ENCODE results near the gene NF2.

The NF2 gene

GRCh38 chr22:29723766-29724165, 120.3 kb downstream of the NF2 start:
- H3K4me3 ChIP-seq (replicated peaks; ENCODE audit: low read depth, low read length), result no peak overlapping the region
- TF ChIP-seq CTCF (IDR thresholded peaks at IDR 0.05; ENCODE audit: low read depth, low read length, missing control alignments), result no peak
- DNase-seq (ENCODE audit: extremely low read depth, low read depth), result no peak

- DNase-seq (ENCODE audit: extremely low read depth, low read depth), result no peak
Measured at GRCh38 chr22:29724843-29725242, 121.4 kb downstream of the NF2 start.

GRCh38 chr22:29726106-29726505, 122.7 kb downstream of the NF2 start:
- TF ChIP-seq CTCF (IDR thresholded peaks at IDR 0.05; ENCODE audit: low read depth, low read length, missing control alignments), result no peak
- no peak overlapping the region for H3K4me3 ChIP-seq (replicated peaks; ENCODE audit: low read depth, low read length)
- DNase-seq (ENCODE audit: extremely low read depth, low read depth), result no peak

More at GRCh38 chr22:29724843-29725242, 121.4 kb downstream of the NF2 start:
- no peak for TF ChIP-seq CTCF (IDR thresholded peaks at IDR 0.05; ENCODE audit: low read depth, low read length, missing control alignments)
- no peak overlapping the region for H3K4me3 ChIP-seq (replicated peaks; ENCODE audit: low read depth, low read length)

GRCh38 chr22:29726512-29727130, 123.2 kb downstream of the NF2 start:
- no peak for TF ChIP-seq CTCF (IDR thresholded peaks at IDR 0.05; ENCODE audit: low read depth, low read length, missing control alignments)
- DNase-seq (ENCODE audit: extremely low read depth, low read depth), result no peak
- no peak overlapping the region for H3K4me3 ChIP-seq (replicated peaks; ENCODE audit: low read depth, low read length)

- H3K4me3 ChIP-seq (replicated peaks; ENCODE audit: low read depth, low read length), result no peak overlapping the region
- DNase-seq (ENCODE audit: extremely low read depth, low read depth), result no peak
- TF ChIP-seq CTCF (IDR thresholded peaks at IDR 0.05; ENCODE audit: low read depth, low read length, missing control alignments), result peak; percentile 39
Measured at GRCh38 chr22:29727131-29727523, 123.7 kb downstream of the NF2 start.

- TF ChIP-seq CTCF (IDR thresholded peaks at IDR 0.05; ENCODE audit: low read depth, low read length, missing control alignments), result no peak
Measured at GRCh38 chr22:29729161-29729560, 125.7 kb downstream of the NF2 start.

More at GRCh38 chr22:29729161-29729560, 125.7 kb downstream of the NF2 start:
- no peak overlapping the region for H3K4me3 ChIP-seq (replicated peaks; ENCODE audit: low read depth, low read length)
- DNase-seq (ENCODE audit: extremely low read depth, low read depth), result no peak

Data from HFF-Myc (cell line).